ENCODE measurements around the gene GP9.

Gene GP9

GRCh38 chr3:129060276-129061022 is at the start of gene GP9:
Gene GP9, plus strand, starts transcription at chr3:129060779. Its CDS starts 961 bp downstream, at chr3:129061740.
- no peak within 1 kb of the TSS for H3K4me3 ChIP-seq (ENCODE audit: low read depth, low read length)
- TF ChIP-seq CTCF (IDR thresholded peaks at IDR 0.05; ENCODE audit: borderline replicate concordance, insufficient read depth, low read depth, low read length) = no peak

GRCh38 chr3:129013491-129013891 is 47.1 kb upstream of the GP9 start:
- no peak overlapping the region for H3K4me3 ChIP-seq (ENCODE audit: low read depth, low read length)
- TF ChIP-seq CTCF (IDR thresholded peaks at IDR 0.05; ENCODE audit: borderline replicate concordance, insufficient read depth, low read depth, low read length) = no peak

- TF ChIP-seq CTCF (IDR thresholded peaks at IDR 0.05; ENCODE audit: borderline replicate concordance, insufficient read depth, low read depth, low read length) = no peak
- no peak overlapping the region for H3K4me3 ChIP-seq (ENCODE audit: low read depth, low read length)
Observed at GRCh38 chr3:129014148-129014547, 46.4 kb upstream of the GP9 start.

- TF ChIP-seq CTCF (IDR thresholded peaks at IDR 0.05; ENCODE audit: borderline replicate concordance, insufficient read depth, low read depth, low read length) = no peak
- H3K4me3 ChIP-seq (ENCODE audit: low read depth, low read length) = no peak overlapping the region
Observed at GRCh38 chr3:129014793-129015345, 45.7 kb upstream of the GP9 start.

- H3K4me3 ChIP-seq (ENCODE audit: low read depth, low read length) = no peak overlapping the region
- TF ChIP-seq CTCF (IDR thresholded peaks at IDR 0.05; ENCODE audit: borderline replicate concordance, insufficient read depth, low read depth, low read length) = no peak
Observed at GRCh38 chr3:129015388-129016105, 45.0 kb upstream of the GP9 start.

- no peak for TF ChIP-seq CTCF (IDR thresholded peaks at IDR 0.05; ENCODE audit: borderline replicate concordance, insufficient read depth, low read depth, low read length)
- no peak overlapping the region for H3K4me3 ChIP-seq (ENCODE audit: low read depth, low read length)
Observed at GRCh38 chr3:129016356-129016719, 44.2 kb upstream of the GP9 start.

Data from GM12875 (cell line).